ENCODE data around the gene ABCD3.
"Not testable (repeated sequence)": the region's sequence is repeated elsewhere in the genome, so short reads cannot be mapped to it uniquely, and the experiment has no call there.

The ABCD3 gene

GRCh38 chr1:94408104-94408830 is 9.9 kb upstream of the ABCD3 start:
- TF ChIP-seq POLR2AphosphoS5 (IDR thresholded peaks at IDR 0.05; ENCODE audit: low read depth, low read length) (no peak), POLR2A (IDR thresholded peaks at IDR 0.05; ENCODE audit: low read depth, low read length) (no peak), TAF1 (IDR thresholded peaks at IDR 0.05; ENCODE audit: low read depth, low read length) (no peak), POU2F2 (IDR thresholded peaks at IDR 0.05; ENCODE audit: low read depth, low read length) (no peak)
- DNase-seq (ENCODE audit: insufficient read length, low spot score): no peak
- no peak for FAIRE-seq

GRCh38 chr1:94411237-94411636 is 7.0 kb upstream of the ABCD3 start:
- TF ChIP-seq PAX5 (IDR thresholded peaks at IDR 0.05; ENCODE audit: insufficient read depth, low read length, severe bottlenecking) (no peak), SPI1 (IDR thresholded peaks at IDR 0.05; ENCODE audit: low read depth, low read length) (peak; percentile 67)
- no peak for FAIRE-seq
- DNase-seq (ENCODE audit: insufficient read length, low spot score): no peak

GRCh38 chr1:94413311-94413710 is 4.9 kb upstream of the ABCD3 start:
- TF ChIP-seq PAX5 (IDR thresholded peaks at IDR 0.05; ENCODE audit: insufficient read depth, low read length, severe bottlenecking) (no peak), POLR2AphosphoS5 (IDR thresholded peaks at IDR 0.05; ENCODE audit: low read depth, low read length) (no peak), POU2F2 (IDR thresholded peaks at IDR 0.05; ENCODE audit: low read depth, low read length) (no peak), TAF1 (IDR thresholded peaks at IDR 0.05; ENCODE audit: low read depth, low read length) (no peak), POLR2A (IDR thresholded peaks at IDR 0.05; ENCODE audit: low read depth, low read length) (no peak), SPI1 (IDR thresholded peaks at IDR 0.05; ENCODE audit: low read depth, low read length) (no peak)
- DNase-seq (ENCODE audit: insufficient read length, low spot score) (no peak), FAIRE-seq (no peak)

- TF ChIP-seq SPI1 (IDR thresholded peaks at IDR 0.05; ENCODE audit: low read depth, low read length) (no peak), PAX5 (IDR thresholded peaks at IDR 0.05; ENCODE audit: insufficient read depth, low read length, severe bottlenecking) (no peak)
- FAIRE-seq (peak; percentile 68), DNase-seq (ENCODE audit: insufficient read length, low spot score) (no peak)
Measured at GRCh38 chr1:94416901-94417727, 1.1 kb upstream of the ABCD3 start.

GRCh38 chr1:94417728-94417977 is 536 bp upstream of the ABCD3 start:
- no peak for TF ChIP-seq SPI1 (IDR thresholded peaks at IDR 0.05; ENCODE audit: low read depth, low read length)
- no peak for TF ChIP-seq POLR2A (IDR thresholded peaks at IDR 0.05; ENCODE audit: low read depth, low read length)
- TF ChIP-seq POU2F2 (IDR thresholded peaks at IDR 0.05; ENCODE audit: low read depth, low read length): no peak
- no peak for TF ChIP-seq TAF1 (IDR thresholded peaks at IDR 0.05; ENCODE audit: low read depth, low read length)
- TF ChIP-seq POLR2AphosphoS5 (IDR thresholded peaks at IDR 0.05; ENCODE audit: low read depth, low read length): no peak
- TF ChIP-seq PAX5 (IDR thresholded peaks at IDR 0.05; ENCODE audit: insufficient read depth, low read length, severe bottlenecking): no peak
- FAIRE-seq (no peak), DNase-seq (ENCODE audit: insufficient read length, low spot score) (no peak)

GRCh38 chr1:94418664-94419655 is 771 bp downstream of the ABCD3 start:
- FAIRE-seq: peak; percentile 69
- peak; percentile 20 for DNase-seq (ENCODE audit: insufficient read length, low spot score)

GRCh38 chr1:94422115-94422820 is 4.1 kb downstream of the ABCD3 start:
- no peak for DNase-seq (ENCODE audit: insufficient read length, low spot score)
- no peak for FAIRE-seq

More at GRCh38 chr1:94418664-94419655, 771 bp downstream of the ABCD3 start:
- TF ChIP-seq POLR2AphosphoS5 (IDR thresholded peaks at IDR 0.05; ENCODE audit: low read depth, low read length) (no peak), POLR2A (IDR thresholded peaks at IDR 0.05; ENCODE audit: low read depth, low read length) (no peak), TAF1 (IDR thresholded peaks at IDR 0.05; ENCODE audit: low read depth, low read length) (no peak)

GRCh38 chr1:94425821-94426484 is 7.8 kb downstream of the ABCD3 start:
- DNase-seq (ENCODE audit: insufficient read length, low spot score) (no peak), FAIRE-seq (no peak)
- no peak for TF ChIP-seq SPI1 (IDR thresholded peaks at IDR 0.05; ENCODE audit: low read depth, low read length)
- TF ChIP-seq POLR2A (IDR thresholded peaks at IDR 0.05; ENCODE audit: low read depth, low read length): no peak
- no peak for TF ChIP-seq PAX5 (IDR thresholded peaks at IDR 0.05; ENCODE audit: insufficient read depth, low read length, severe bottlenecking)
- no peak for TF ChIP-seq TAF1 (IDR thresholded peaks at IDR 0.05; ENCODE audit: low read depth, low read length)
- no peak for TF ChIP-seq POU2F2 (IDR thresholded peaks at IDR 0.05; ENCODE audit: low read depth, low read length)
- TF ChIP-seq POLR2AphosphoS5 (IDR thresholded peaks at IDR 0.05; ENCODE audit: low read depth, low read length): no peak

More at GRCh38 chr1:94422115-94422820, 4.1 kb downstream of the ABCD3 start:
- TF ChIP-seq SPI1 (IDR thresholded peaks at IDR 0.05; ENCODE audit: low read depth, low read length): no peak
- no peak for TF ChIP-seq TAF1 (IDR thresholded peaks at IDR 0.05; ENCODE audit: low read depth, low read length)
- TF ChIP-seq PAX5 (IDR thresholded peaks at IDR 0.05; ENCODE audit: insufficient read depth, low read length, severe bottlenecking): no peak
- TF ChIP-seq POLR2AphosphoS5 (IDR thresholded peaks at IDR 0.05; ENCODE audit: low read depth, low read length): no peak
- TF ChIP-seq POLR2A (IDR thresholded peaks at IDR 0.05; ENCODE audit: low read depth, low read length): no peak
- TF ChIP-seq POU2F2 (IDR thresholded peaks at IDR 0.05; ENCODE audit: low read depth, low read length): no peak

- not testable (repeated sequence) for DNase-seq (ENCODE audit: insufficient read length, low spot score); FAIRE-seq
Measured at GRCh38 chr1:94426485-94426870, 8.3 kb downstream of the ABCD3 start.

All from GM12891 (cell line).